Endothelial cell of umbilical vein (primary cell): ENCODE data around the gene NPFFR1. TPM values are rescaled to one million over a fixed set of nuclear protein-coding genes. Genes with fewer than 3 reads are reported as not detected.
"Not testable (repeated sequence)": the region's sequence is repeated elsewhere in the genome, so short reads cannot be mapped to it uniquely, and the experiment has no call there.

Experiments used
- BruUV-seq: library from RNA; stranded (reverse); fragments of 400-500 nt; replicated peaks from 2 replicates; lab custom pipeline; 2021; lab: Mats Ljungman, UMichigan
- CTCF ChIA-PET: fragments of 300-600, 350-600 bp; sonication (Branson Sonifier 250); formaldehyde crosslinking; loops from one replicate; lab custom pipeline; 2021; ENCODE audit warnings: antibody characterized with exemption, inconsistent platforms; lab: Charles Lee
- POLR2A ChIA-PET: fragments of 300-600, 350-600 bp; sonication (Branson Sonifier 250); formaldehyde crosslinking; loops from one replicate; lab custom pipeline; 2021; ENCODE audit warnings: antibody characterized with exemption, inconsistent platforms; lab: Charles Lee
- DNase-seq: peaks from one replicate; pipeline ENCODE4 v3.0.0-alpha.2; 2011; ENCODE audit warnings: low read depth, low spot score
- FAIRE-seq: peaks from 2 replicates; lab custom pipeline; 2011; peaks lifted over from hg19 to GRCh38; lab: Jason Lieb, UNC
- H2AFZ ChIP-seq: 2 replicates; pipeline ENCODE4 v1.6.0; 2012; ENCODE audit warnings: low read depth, low read length, control low read depth, inconsistent platforms
- H3K27ac ChIP-seq: 2 replicates; pipeline ENCODE4 v1.5.1; 2011; ENCODE audit warnings: low read depth, mild to moderate bottlenecking, control low read depth, low read length, moderate library complexity; ENCODE audit not compliant: insufficient read depth
- H3K27me3 ChIP-seq, 2 experiments: 2 replicates each; pipeline versions ENCODE4 v1.6.0 to v1.6.1; 2011; ENCODE audit warnings: low read length in 2 of 2, mixed read lengths in 1 of 2; ENCODE audit not compliant: control insufficient read depth in 2 of 2, insufficient read depth in 2 of 2
- H3K36me3 ChIP-seq, 2 experiments: 2 replicates in 1 of 2; 3 replicates in 1 of 2; pipeline ENCODE4 v1.5.1; 2011; ENCODE audit warnings: low read length in 2 of 2, mild to moderate bottlenecking in 1 of 2, moderate library complexity in 1 of 2; ENCODE audit not compliant: control insufficient read depth in 2 of 2, insufficient read depth in 2 of 2; ENCODE audit errors: extremely low read depth in 1 of 2
- H3K4me1 ChIP-seq: 3 replicates; pipeline ENCODE4 v1.5.1; 2011; ENCODE audit warnings: mild to moderate bottlenecking, low read length; ENCODE audit not compliant: control insufficient read depth, insufficient read depth; ENCODE audit errors: extremely low read depth
- H3K4me2 ChIP-seq: 2 replicates; pipeline ENCODE4 v1.6.1; 2011; ENCODE audit warnings: low read length, control low read depth, mixed read lengths; ENCODE audit not compliant: insufficient read depth
- H3K4me3 ChIP-seq, 3 experiments: fragments of 200-600 bp in 1 of 3; sonication (generic), shearing (Covaris generic) in 1 of 3; replicated peaks in 1 of 3; 2 replicates each; pipeline ENCODE4 v1.5.1; 2011 to 2016; ENCODE audit warnings: control low read depth in 3 of 3, low read length in 3 of 3, mild to moderate bottlenecking in 2 of 3, inconsistent platforms in 1 of 3, low read depth in 1 of 3, moderate library complexity in 1 of 3; ENCODE audit not compliant: insufficient read depth in 1 of 3
- H3K79me2 ChIP-seq: 2 replicates; pipeline ENCODE4 v1.6.0; 2012; ENCODE audit warnings: low read length, inconsistent platforms; ENCODE audit not compliant: control insufficient read depth, insufficient read depth
- H3K9ac ChIP-seq: replicated peaks from 2 replicates; pipeline ENCODE3; 2011; ENCODE audit warnings: low read length, control low read depth; ENCODE audit not compliant: insufficient read depth; ENCODE audit errors: extremely low read depth
- H3K9me1 ChIP-seq: replicated peaks from 3 replicates; pipeline ENCODE4 v1.6.0; 2011; ENCODE audit warnings: mild to moderate bottlenecking, low read length; ENCODE audit not compliant: control insufficient read depth, insufficient read depth; ENCODE audit errors: extremely low read depth
- H3K9me3 ChIP-seq: replicated peaks from 2 replicates; pipeline ENCODE4 v1.5.1; 2012; ENCODE audit warnings: low read length, inconsistent platforms; ENCODE audit not compliant: control insufficient read depth, insufficient read depth
- H4K20me1 ChIP-seq: replicated peaks from 2 replicates; pipeline ENCODE3; 2011; ENCODE audit warnings: mild to moderate bottlenecking, low read length; ENCODE audit not compliant: control insufficient read depth, insufficient read depth; ENCODE audit errors: extremely low read depth
- EZH2 ChIP-seq: IDR thresholded peaks from 2 replicates; pipeline ENCODE4 v1.6.1; 2012; ENCODE audit warnings: borderline replicate concordance, low read depth, mild to moderate bottlenecking, moderate library complexity, low read length, inconsistent platforms; ENCODE audit not compliant: severe bottlenecking
- GATA2 ChIP-seq: IDR thresholded peaks from 2 replicates; pipeline ENCODE4 v1.7.0; 2011; ENCODE audit warnings: low read depth, mild to moderate bottlenecking, moderate library complexity, mixed read lengths, low read length; ENCODE audit not compliant: insufficient read length, insufficient read depth
- JUN ChIP-seq: IDR thresholded peaks from 2 replicates; pipeline ENCODE4 v1.6.1; 2011; ENCODE audit warnings: borderline replicate concordance, low read depth; ENCODE audit not compliant: insufficient read length, insufficient read depth
- MAX ChIP-seq: IDR thresholded peaks from 2 replicates; pipeline ENCODE4 v1.6.1; 2011; ENCODE audit not compliant: insufficient read depth, insufficient read length
- MYC ChIP-seq: IDR thresholded peaks from one replicate; pipeline ENCODE4 v1.6.1; 2011; ENCODE audit warnings: mild to moderate bottlenecking, low read depth, low read length
- POLR2AphosphoS5 ChIP-seq: IDR thresholded peaks from 2 replicates; pipeline ENCODE4 v1.6.1; 2012; ENCODE audit warnings: low read depth, mild to moderate bottlenecking, control low read depth, low read length, moderate library complexity; ENCODE audit not compliant: insufficient read depth
- dilution Hi-C: fragments of 300-500 bp; cut with MboI; formaldehyde crosslinking; loops from one replicate; pipeline ENCODE4 v1.15.0; 2019; ENCODE audit warnings: low sequenced_read_pairs; ENCODE audit not compliant: extremely low pct_ligation_motif_present
- intact Hi-C: fragments of 100-400 bp; cut with micrococcal nuclease; formaldehyde crosslinking; loops from one replicate; pipeline ENCODE4 v1.10.0; 2022
- polyA plus RNA-seq, 4 experiments: library from polyadenylated mRNA; depleted of rRNA in 3 of 4; stranded (reverse) in 3 of 4; unstranded in 1 of 4; fragments of >200 nt; gene quantifications; 2 replicates each; pipeline versions ENCODE4 v1.2.1 to v1.2.3, GENCODE V29; 2011 to 2012; ENCODE audit warnings: missing spikeins in 1 of 4
- total RNA-seq: library from RNA; stranded (reverse); gene quantifications from 2 replicates; pipeline ENCODE4 v1.2.3, GENCODE V29; 2021

The NPFFR1 gene
- total and polyA plus RNA-seq, 2 donors (not counting 3 experiments of a cell fraction or from before 2014, with no cell fraction given), result not detected

GRCh38 chr10:70241081-70241480 lies 42.7 kb downstream of the NPFFR1 start:
- Histone ChIP-seq H3K4me3 (no peak overlapping the region), H3K4me2 (no peak overlapping the region), H3K27me3 (peaks cover 23 to 35% of the 10 kb centered on the region in 2 experiments), H3K9me1 (no peaks in the 10 kb centered on the region), H3K4me1 (no peaks in the 10 kb centered on the region), H4K20me1 (no peaks in the 10 kb centered on the region), H3K36me3 (no peaks in the 10 kb centered on the region), H3K9me3 (no peaks in the 10 kb centered on the region), H2AFZ (no peak overlapping the region), H3K27ac (no peak overlapping the region), H3K79me2 (no peaks in the 10 kb centered on the region), H3K9ac (no peak overlapping the region)
- dilution Hi-C loops (no loop called here), intact Hi-C loops (no loop called here)
- no TSS peak for BruUV-seq
- DNase-seq (no peak), FAIRE-seq (no peak)
- CTCF ChIA-PET, result interaction anchor here (3.0 kb wide), 1 partner anchor 19 kb away, joined by 9 read pairs; no protein-coding TSS in a partner anchor
- POLR2A ChIA-PET, result no interaction called here
- TF ChIP-seq JUN, result no peak
- TF ChIP-seq MAX, result no peak
- no peak for TF ChIP-seq MYC
- TF ChIP-seq EZH2, result no peak
- no peak for TF ChIP-seq POLR2AphosphoS5
- no peak for TF ChIP-seq GATA2

GRCh38 chr10:70239986-70240385 lies 43.8 kb downstream of the NPFFR1 start:
- FAIRE-seq, H3K4me1 ChIP-seq, intact Hi-C loops, H2AFZ ChIP-seq, H3K9ac ChIP-seq, H3K27ac ChIP-seq, DNase-seq, H3K4me3 ChIP-seq, POLR2A ChIA-PET, CTCF ChIA-PET, dilution Hi-C loops, H3K9me3 ChIP-seq, H3K9me1 ChIP-seq, H4K20me1 ChIP-seq, BruUV-seq, H3K4me2 ChIP-seq, H3K36me3 ChIP-seq, H3K79me2 ChIP-seq: not testable (repeated sequence)
- peaks cover 12 to 25% of the 10 kb centered on the region in 2 experiments for H3K27me3 ChIP-seq

- H4K20me1 ChIP-seq, H3K4me3 ChIP-seq, dilution Hi-C loops, H3K4me2 ChIP-seq, H3K79me2 ChIP-seq, H3K9me3 ChIP-seq, DNase-seq, H3K4me1 ChIP-seq, H3K27ac ChIP-seq, H3K36me3 ChIP-seq, H3K9me1 ChIP-seq, FAIRE-seq, H2AFZ ChIP-seq, H3K9ac ChIP-seq, POLR2A ChIA-PET, CTCF ChIA-PET, BruUV-seq, intact Hi-C loops: not testable (repeated sequence)
- peaks cover 6 to 19% of the 10 kb centered on the region in 2 experiments for H3K27me3 ChIP-seq
These were observed 44.5 kb downstream of the NPFFR1 start for GRCh38 chr10:70239077-70239976.
